Measurements from ENCODE around the gene GPR108.

DNA sequence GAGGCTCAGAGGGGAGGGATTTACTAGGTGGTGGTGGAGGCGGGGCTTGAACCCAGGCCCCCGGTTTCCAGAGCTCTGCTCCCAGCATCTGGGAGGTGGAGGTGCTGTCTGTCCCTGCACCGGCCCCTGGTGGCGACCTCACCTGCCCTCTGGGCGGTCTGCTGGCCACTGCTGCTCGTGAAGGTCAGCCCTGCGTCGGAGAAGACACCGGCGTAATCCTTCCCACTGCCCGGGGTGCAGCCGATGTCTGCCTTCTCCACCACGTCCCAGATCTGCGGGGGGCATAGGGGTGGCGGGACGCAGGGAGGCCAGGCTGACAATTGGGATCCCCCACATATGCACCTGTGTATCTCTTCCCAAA is 29.7 kb downstream of the GPR108 start:
- TF ChIP-seq KAT7 (CRISPR knock-in tag; IDR thresholded peaks at IDR 0.05; ENCODE audit: borderline replicate concordance), result no peak
- TF ChIP-seq, protein P1, sequence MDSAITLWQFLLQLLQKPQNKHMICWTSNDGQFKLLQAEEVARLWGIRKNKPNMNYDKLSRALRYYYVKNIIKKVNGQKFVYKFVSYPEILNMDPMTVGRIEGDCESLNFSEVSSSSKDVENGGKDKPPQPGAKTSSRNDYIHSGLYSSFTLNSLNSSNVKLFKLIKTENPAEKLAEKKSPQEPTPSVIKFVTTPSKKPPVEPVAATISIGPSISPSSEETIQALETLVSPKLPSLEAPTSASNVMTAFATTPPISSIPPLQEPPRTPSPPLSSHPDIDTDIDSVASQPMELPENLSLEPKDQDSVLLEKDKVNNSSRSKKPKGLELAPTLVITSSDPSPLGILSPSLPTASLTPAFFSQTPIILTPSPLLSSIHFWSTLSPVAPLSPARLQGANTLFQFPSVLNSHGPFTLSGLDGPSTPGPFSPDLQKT (CRISPR knock-in tag; IDR thresholded peaks at IDR 0.05; ENCODE audit: borderline replicate concordance), result no peak
- TF ChIP-seq, protein P2, sequence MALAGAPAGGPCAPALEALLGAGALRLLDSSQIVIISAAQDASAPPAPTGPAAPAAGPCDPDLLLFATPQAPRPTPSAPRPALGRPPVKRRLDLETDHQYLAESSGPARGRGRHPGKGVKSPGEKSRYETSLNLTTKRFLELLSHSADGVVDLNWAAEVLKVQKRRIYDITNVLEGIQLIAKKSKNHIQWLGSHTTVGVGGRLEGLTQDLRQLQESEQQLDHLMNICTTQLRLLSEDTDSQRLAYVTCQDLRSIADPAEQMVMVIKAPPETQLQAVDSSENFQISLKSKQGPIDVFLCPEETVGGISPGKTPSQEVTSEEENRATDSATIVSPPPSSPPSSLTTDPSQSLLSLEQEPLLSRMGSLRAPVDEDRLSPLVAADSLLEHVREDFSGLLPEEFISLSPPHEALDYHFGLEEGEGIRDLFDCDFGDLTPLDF (CRISPR knock-in tag; IDR thresholded peaks at IDR 0.05), result no peak
- TF ChIP-seq ZNF12 (CRISPR knock-in tag; IDR thresholded peaks at IDR 0.05), result no peak
- TF ChIP-seq, protein P3, sequence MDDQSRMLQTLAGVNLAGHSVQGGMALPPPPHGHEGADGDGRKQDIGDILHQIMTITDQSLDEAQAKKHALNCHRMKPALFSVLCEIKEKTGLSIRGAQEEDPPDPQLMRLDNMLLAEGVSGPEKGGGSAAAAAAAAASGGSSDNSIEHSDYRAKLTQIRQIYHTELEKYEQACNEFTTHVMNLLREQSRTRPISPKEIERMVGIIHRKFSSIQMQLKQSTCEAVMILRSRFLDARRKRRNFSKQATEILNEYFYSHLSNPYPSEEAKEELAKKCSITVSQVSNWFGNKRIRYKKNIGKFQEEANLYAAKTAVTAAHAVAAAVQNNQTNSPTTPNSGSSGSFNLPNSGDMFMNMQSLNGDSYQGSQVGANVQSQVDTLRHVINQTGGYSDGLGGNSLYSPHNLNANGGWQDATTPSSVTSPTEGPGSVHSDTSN (CRISPR knock-in tag; IDR thresholded peaks at IDR 0.05; ENCODE audit: borderline replicate concordance), result no peak
